ENCODE results near the gene RAB15.

RAB15 gene

DNA sequence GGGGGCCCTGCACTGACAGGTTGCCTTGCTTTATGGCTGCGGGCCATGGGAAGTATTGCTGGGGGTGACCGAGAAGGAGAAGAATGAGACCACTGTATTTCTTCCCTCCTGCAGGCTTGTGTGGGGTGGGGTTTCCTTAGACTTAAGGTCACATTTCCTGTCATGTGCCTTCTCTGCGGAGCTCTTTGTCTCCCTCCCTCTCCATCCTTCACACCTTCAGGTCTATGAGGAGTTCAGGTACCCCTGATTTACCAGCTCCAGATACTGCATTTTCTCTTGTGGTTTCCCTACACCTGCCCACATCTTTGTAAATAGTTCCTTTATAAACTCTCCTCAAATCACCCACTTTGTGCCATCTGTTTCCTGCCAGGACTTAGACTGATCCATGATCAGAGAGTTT, 18.2 kb upstream of the RAB15 start:
- Histone ChIP-seq H3K9me3 (ENCODE audit: control insufficient read depth in 2 of 2, low read length in 2 of 2) (no peaks in the 10 kb centered on the region), H3K36me3 (ENCODE audit: control insufficient read depth in 2 of 2, insufficient read depth in 2 of 2, low read length in 2 of 2) (no peaks in the 10 kb centered on the region), H3K4me3 (ENCODE audit: low read length in 2 of 2) (no peak overlapping the region), H3K4me1 (ENCODE audit: control insufficient read depth, insufficient read depth, low read length) (peaks cover 13% of the 10 kb centered on the region), H3K9ac (ENCODE audit: low read length in 2 of 2) (peak overlapping the region in 1 of 2 donors; percentile 21), H3K27me3 (ENCODE audit: control insufficient read depth in 1 of 2, insufficient read depth in 2 of 2, low read length in 2 of 2) (no peaks in the 10 kb centered on the region), H3K27ac (ENCODE audit: low read length) (no peak overlapping the region)

DNA sequence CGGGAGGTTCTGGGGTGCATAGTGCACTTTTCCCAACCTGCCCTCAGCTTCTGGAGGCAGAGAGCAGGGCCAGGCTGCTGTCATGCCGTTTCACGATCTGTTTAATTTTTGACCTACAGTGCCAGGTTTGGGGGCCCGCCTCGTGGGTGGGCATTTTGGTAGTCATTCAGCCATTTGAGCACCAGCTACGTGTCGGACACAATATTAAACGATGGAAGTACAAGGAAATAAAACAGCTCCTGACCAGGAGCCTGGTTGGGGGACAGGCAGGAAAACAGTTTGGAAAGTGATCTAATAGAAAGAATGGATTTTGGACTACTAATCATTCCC, 15.3 kb upstream of the RAB15 start:
- Histone ChIP-seq H3K9me3 (ENCODE audit: control insufficient read depth in 2 of 2, low read length in 2 of 2) (no peaks in the 10 kb centered on the region), H3K4me1 (ENCODE audit: control insufficient read depth, insufficient read depth, low read length) (peaks cover 16% of the 10 kb centered on the region), H3K27ac (ENCODE audit: low read length) (peak overlapping the region; percentile 64), H3K9ac (ENCODE audit: low read length in 2 of 2) (peak overlapping the region; percentile 79 to 84), H3K4me3 (ENCODE audit: low read length in 2 of 2) (peak overlapping the region; percentile 98 to 99), H3K36me3 (ENCODE audit: control insufficient read depth in 2 of 2, insufficient read depth in 2 of 2, low read length in 2 of 2) (no peaks in the 10 kb centered on the region), H3K27me3 (ENCODE audit: control insufficient read depth in 1 of 2, insufficient read depth in 2 of 2, low read length in 2 of 2) (peaks cover 0 to 2% of the 10 kb centered on the region in 2 donors)

DNA sequence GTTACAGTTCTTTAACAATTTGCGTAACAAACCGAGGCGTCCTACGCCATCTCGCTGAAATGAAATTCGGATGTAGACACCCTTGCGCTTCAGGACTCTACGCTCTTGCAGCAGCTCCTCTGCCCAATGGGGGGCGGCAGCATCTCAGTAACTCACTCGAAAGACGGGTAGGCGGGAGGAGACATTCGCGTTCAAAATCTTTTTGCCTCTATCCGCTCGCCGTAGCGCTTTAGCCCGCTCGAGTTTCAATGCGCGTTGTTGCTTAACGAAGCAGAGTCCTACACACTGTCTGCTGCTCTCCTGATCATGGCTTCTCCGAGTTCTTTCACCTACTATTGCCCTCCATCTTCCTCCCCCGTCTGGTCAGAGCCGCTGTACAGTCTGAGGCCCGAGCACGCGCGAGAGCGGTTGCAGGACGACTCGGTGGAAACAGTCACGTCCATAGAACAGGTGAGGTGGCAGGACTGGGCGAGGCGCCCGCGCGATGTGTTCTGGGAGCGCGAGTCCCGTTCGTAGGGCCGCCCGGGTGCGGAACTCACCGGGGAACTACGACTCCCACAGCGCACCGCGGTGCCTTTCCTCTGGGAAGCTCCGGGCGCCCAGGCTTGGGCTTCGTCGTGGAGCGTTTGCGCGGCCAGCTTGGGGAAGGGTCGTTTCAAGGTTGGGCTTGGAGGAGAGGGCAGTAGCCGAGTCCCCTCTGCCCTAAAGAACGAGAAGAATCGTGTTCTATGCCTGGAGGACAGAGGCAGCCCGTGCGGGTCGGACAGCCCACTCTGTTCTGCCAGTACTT, 14.7 kb upstream of the RAB15 start, which contains the start of gene FNTB:
FNTB (plus strand) TSS at position 248 of the 790 bp plus-strand sequence; CDS start at position 307, 59 bp downstream.
- Histone ChIP-seq H3K27me3 (ENCODE audit: control insufficient read depth in 1 of 2, insufficient read depth in 2 of 2, low read length in 2 of 2) (peaks cover 0 to 2% of the 10 kb centered on the region in 2 donors), H3K9ac (ENCODE audit: low read length in 2 of 2) (peak within 1 kb of the TSS; percentile 79 to 84), H3K9me3 (ENCODE audit: control insufficient read depth in 2 of 2, low read length in 2 of 2) (no peaks in the 10 kb centered on the region), H3K27ac (ENCODE audit: low read length) (peak within 1 kb of the TSS; percentile 64), H3K4me3 (ENCODE audit: low read length in 2 of 2) (peak within 1 kb of the TSS; percentile 98 to 99), H3K36me3 (ENCODE audit: control insufficient read depth in 2 of 2, insufficient read depth in 2 of 2, low read length in 2 of 2) (no peaks in the 10 kb centered on the region), H3K4me1 (ENCODE audit: control insufficient read depth, insufficient read depth, low read length) (peaks cover 16% of the 10 kb centered on the region)

DNA sequence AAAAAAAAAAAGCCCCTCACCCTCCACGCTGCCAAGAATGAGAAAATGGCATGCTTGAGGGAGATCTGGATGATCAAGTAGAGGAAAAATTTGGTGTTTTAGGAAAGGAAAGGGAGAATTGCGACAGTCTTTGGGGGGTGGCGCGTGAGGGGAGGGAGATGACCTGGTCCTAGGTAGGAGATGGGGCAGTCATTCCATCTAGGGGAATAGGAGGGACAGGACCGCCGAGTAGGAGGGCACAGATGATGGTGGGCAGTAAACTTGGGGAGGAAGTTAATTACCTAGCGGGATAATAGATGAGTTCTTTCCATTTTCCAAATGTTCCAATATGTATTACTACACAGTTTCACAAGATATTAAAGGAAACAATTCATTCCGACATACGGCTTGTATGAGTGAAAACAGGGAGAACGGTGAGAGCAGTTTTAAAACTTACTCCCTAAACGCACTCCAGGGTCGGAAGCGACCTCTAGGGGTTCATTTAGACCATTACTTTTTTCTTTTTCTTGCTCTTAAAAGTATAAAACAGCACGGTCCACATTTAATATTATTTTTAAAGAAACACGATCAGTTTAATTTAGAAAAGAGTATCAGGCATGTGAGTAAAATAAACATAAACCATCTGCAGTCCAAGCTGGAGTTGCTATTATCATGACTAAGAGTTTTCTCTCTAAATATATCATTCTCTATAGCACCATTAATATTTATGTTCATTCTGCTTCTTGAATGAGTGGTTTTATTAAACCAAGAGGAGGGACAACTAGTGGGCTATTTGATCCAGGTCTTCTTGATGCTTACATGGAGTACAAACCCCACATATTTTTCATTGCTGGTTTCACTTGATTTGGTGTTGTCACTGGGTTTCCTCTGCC, 11.5 kb upstream of the RAB15 start:
- Histone ChIP-seq H3K9ac (ENCODE audit: low read length in 2 of 2) (peak overlapping the region in 1 of 2 donors; percentile 7), H3K9me3 (ENCODE audit: control insufficient read depth in 2 of 2, low read length in 2 of 2) (no peaks in the 10 kb centered on the region), H3K4me3 (ENCODE audit: low read length in 2 of 2) (peak overlapping the region; percentile 4 to 54), H3K27me3 (ENCODE audit: control insufficient read depth in 1 of 2, insufficient read depth in 2 of 2, low read length in 2 of 2) (peaks cover 0 to 2% of the 10 kb centered on the region in 2 donors), H3K36me3 (ENCODE audit: control insufficient read depth in 2 of 2, insufficient read depth in 2 of 2, low read length in 2 of 2) (no peaks in the 10 kb centered on the region), H3K27ac (ENCODE audit: low read length) (no peak overlapping the region), H3K4me1 (ENCODE audit: control insufficient read depth, insufficient read depth, low read length) (peaks cover 16% of the 10 kb centered on the region)

DNA sequence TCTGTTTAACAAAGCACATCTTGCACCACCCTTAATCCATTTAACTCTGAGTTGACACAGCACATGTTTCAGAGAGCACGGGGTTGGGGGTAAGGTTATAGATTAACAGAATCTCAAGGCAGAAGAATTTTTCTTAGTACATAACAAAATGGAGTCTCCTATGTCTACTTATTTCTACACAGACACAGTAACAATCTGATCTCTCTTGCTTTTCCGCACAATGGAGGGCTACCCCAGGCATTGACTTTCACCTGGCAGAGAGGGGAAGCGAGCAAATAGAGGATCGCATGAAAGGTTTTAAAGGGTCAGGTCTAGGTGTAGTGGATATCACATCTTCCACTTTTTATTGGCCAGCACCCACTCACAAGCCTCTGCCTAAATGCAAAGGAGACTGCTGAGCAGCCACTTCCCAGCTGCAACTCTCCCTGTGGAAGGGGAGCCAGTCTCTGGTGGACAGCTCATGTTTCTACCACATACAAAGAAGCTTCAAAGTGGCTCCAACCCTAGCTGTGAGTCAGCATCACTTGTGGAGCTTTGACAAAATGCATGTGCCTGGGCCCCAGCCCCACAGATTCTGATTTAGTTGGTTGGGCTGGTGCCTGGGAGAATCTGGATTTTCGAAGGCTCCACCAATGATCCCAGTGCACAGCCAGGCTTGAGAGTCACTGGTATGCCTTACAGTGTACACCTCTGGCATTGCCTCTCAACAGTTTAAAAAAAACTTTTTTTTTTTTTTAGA, 7.4 kb upstream of the RAB15 start:
- no peak overlapping the region for H3K4me3 ChIP-seq (ENCODE audit: low read length in 2 of 2)
- H3K4me1 ChIP-seq (ENCODE audit: control insufficient read depth, insufficient read depth, low read length): peaks cover 3% of the 10 kb centered on the region
- peaks cover 0 to 2% of the 10 kb centered on the region in 2 donors for H3K27me3 ChIP-seq (ENCODE audit: control insufficient read depth in 1 of 2, insufficient read depth in 2 of 2, low read length in 2 of 2)
- no peaks in the 10 kb centered on the region for H3K36me3 ChIP-seq (ENCODE audit: control insufficient read depth in 2 of 2, insufficient read depth in 2 of 2, low read length in 2 of 2)
- no peak overlapping the region for H3K9ac ChIP-seq (ENCODE audit: low read length in 2 of 2)
- H3K9me3 ChIP-seq (ENCODE audit: control insufficient read depth in 2 of 2, low read length in 2 of 2): no peaks in the 10 kb centered on the region
- no peak overlapping the region for H3K27ac ChIP-seq (ENCODE audit: low read length)

DNA sequence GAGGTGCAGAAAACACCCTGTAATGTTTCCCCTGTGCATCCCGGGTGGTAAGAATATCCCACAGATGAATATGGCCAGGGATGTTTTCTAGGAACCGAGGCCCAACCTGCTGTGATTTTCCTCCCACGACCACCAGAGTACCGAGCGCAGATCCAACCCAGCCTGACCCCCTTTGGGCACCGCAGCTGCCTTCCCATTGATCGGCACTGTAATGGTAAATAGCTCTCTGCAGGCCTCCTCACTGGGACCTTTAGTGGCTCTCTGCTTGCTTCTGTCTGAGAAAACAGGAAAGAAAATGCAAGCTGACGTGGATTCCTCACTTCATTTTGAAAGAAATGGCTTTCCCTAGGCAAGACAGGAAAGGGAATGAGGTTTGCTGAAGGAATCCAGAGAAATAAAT, 2.4 kb upstream of the RAB15 start:
- H3K4me3 ChIP-seq (ENCODE audit: low read length in 2 of 2): no peak overlapping the region
- peaks cover 9% of the 10 kb centered on the region for H3K4me1 ChIP-seq (ENCODE audit: control insufficient read depth, insufficient read depth, low read length)
- no peak overlapping the region for H3K9ac ChIP-seq (ENCODE audit: low read length in 2 of 2)
- peaks cover 0 to 3% of the 10 kb centered on the region in 2 donors for H3K27me3 ChIP-seq (ENCODE audit: control insufficient read depth in 1 of 2, insufficient read depth in 2 of 2, low read length in 2 of 2)
- no peaks in the 10 kb centered on the region for H3K9me3 ChIP-seq (ENCODE audit: control insufficient read depth in 2 of 2, low read length in 2 of 2)
- no peaks in the 10 kb centered on the region for H3K36me3 ChIP-seq (ENCODE audit: control insufficient read depth in 2 of 2, insufficient read depth in 2 of 2, low read length in 2 of 2)
- no peak overlapping the region for H3K27ac ChIP-seq (ENCODE audit: low read length)

DNA sequence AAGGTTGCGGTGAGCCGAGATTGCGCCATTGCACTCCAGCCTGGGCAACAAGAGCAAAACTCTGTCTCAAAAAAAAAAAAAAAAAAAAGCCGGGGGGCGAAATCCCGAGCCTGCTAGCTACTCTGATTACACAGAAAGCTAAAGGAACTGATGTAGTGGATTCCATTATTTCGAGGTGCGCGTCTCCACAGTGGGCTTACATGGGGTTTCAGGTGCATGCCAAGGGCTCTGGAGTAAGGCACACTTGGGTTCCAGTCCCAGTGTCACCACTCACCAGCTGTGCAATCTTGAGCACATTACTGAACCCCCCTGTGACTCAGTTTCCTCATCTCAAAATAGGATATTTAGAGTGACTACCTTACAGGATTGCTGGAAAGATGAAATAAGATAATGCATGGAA, 1.7 kb upstream of the RAB15 start:
- no peak overlapping the region for H3K4me3 ChIP-seq (ENCODE audit: low read length in 2 of 2)
- H3K27me3 ChIP-seq (ENCODE audit: control insufficient read depth in 1 of 2, insufficient read depth in 2 of 2, low read length in 2 of 2): peaks cover 0 to 3% of the 10 kb centered on the region in 2 donors
- H3K36me3 ChIP-seq (ENCODE audit: control insufficient read depth in 2 of 2, insufficient read depth in 2 of 2, low read length in 2 of 2): no peaks in the 10 kb centered on the region
- H3K9ac ChIP-seq (ENCODE audit: low read length in 2 of 2): no peak overlapping the region
- peaks cover 9% of the 10 kb centered on the region for H3K4me1 ChIP-seq (ENCODE audit: control insufficient read depth, insufficient read depth, low read length)
- H3K27ac ChIP-seq (ENCODE audit: low read length): no peak overlapping the region
- H3K9me3 ChIP-seq (ENCODE audit: control insufficient read depth in 2 of 2, low read length in 2 of 2): no peaks in the 10 kb centered on the region

DNA sequence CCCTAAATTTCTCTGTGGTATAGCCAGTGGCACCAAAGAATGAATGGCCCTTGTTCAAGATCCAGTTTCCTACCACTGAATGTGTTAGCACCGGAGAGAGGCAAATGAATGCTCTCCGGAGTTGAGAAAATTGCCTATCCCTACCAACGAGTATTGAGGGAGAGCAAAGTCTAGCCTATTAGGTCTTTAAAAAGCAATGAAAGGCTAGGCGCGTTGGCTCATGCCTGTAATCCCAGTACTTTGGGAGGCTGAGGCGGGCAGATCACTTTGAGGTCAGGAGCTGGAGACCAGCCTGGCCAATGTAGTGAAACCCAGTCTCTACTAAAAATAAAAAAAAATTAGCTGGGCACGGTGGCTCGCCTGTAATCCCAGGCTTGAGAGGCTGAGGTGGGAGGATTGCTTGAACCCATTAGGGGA, 898 bp upstream of the RAB15 start:
- Histone ChIP-seq H3K27ac (ENCODE audit: low read length) (no peak overlapping the region), H3K9ac (ENCODE audit: low read length in 2 of 2) (no peak overlapping the region), H3K9me3 (ENCODE audit: control insufficient read depth in 2 of 2, low read length in 2 of 2) (no peaks in the 10 kb centered on the region), H3K36me3 (ENCODE audit: control insufficient read depth in 2 of 2, insufficient read depth in 2 of 2, low read length in 2 of 2) (no peaks in the 10 kb centered on the region), H3K4me3 (ENCODE audit: low read length in 2 of 2) (no peak overlapping the region), H3K27me3 (ENCODE audit: control insufficient read depth in 1 of 2, insufficient read depth in 2 of 2, low read length in 2 of 2) (peaks cover 0 to 3% of the 10 kb centered on the region in 2 donors), H3K4me1 (ENCODE audit: control insufficient read depth, insufficient read depth, low read length) (peaks cover 9% of the 10 kb centered on the region)

DNA sequence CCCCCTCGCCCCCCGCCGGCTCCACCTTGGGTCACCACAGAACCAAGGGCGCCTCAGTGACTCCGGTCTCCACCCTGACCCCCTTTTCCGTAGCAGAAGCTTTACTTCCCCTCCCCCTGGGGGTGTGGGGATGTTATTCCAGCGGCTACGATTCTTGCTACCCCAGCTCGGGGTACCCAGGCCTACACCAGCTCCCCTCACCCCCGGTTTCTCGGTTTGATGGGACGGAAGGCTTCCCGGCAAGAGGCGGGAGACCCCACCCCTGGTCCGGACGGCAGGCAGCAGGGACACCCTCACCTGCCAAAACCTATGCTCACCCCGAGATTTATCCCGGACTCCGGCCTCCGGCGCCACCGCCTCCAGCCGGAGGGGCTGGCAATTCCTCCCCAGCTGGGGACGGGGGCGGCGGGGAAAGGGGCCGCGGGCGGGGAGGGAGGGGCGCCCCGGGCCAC, 619 bp downstream of the RAB15 start:
- Histone ChIP-seq H3K4me3 (ENCODE audit: low read length in 2 of 2) (peak overlapping the region; percentile 74 to 77), H3K27ac (ENCODE audit: low read length) (no peak overlapping the region), H3K9me3 (ENCODE audit: control insufficient read depth in 2 of 2, low read length in 2 of 2) (no peaks in the 10 kb centered on the region), H3K36me3 (ENCODE audit: control insufficient read depth in 2 of 2, insufficient read depth in 2 of 2, low read length in 2 of 2) (no peaks in the 10 kb centered on the region), H3K9ac (ENCODE audit: low read length in 2 of 2) (peak overlapping the region; percentile 69 to 77), H3K27me3 (ENCODE audit: control insufficient read depth in 1 of 2, insufficient read depth in 2 of 2, low read length in 2 of 2) (peaks cover 0 to 3% of the 10 kb centered on the region in 2 donors), H3K4me1 (ENCODE audit: control insufficient read depth, insufficient read depth, low read length) (peaks cover 9% of the 10 kb centered on the region)

DNA sequence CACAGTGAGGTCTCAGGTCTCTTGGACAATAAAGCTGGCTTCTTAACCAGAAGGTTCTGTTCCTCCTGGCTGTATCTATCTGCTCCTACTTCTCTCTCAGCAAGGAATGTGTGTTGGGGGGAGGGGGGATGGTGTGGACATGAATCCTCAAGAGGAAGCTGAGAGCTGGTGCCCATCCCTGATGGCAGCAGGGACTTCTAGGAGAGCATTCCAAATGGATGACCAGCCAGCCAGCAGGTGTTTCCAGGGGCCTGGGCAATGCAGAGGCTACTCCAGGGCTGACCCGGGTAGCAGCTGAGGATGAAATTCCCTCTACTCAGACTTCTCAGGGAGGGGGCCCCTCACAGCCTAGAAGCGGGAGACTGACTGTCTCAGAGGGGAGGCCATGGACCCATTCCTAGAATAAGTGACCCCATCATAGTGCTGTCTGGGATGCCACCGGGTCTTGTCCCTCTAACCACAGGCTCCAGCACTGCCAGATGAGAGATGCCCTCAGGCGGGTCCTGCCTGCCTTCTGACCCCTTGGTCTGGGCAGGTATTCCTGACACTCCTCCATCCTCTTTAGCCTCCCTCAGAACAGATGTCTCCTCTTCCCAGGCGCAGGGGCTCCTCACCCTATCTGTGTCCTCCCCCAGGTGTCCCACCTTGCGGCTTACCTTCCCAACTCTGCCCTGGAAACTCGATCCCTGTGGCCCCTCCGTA, 1.2 kb downstream of the RAB15 start:
- Histone ChIP-seq H3K9ac (ENCODE audit: low read length in 2 of 2) (peak overlapping the region; percentile 69 to 77), H3K4me3 (ENCODE audit: low read length in 2 of 2) (peak overlapping the region; percentile 74 to 77), H3K36me3 (ENCODE audit: control insufficient read depth in 2 of 2, insufficient read depth in 2 of 2, low read length in 2 of 2) (no peaks in the 10 kb centered on the region), H3K27ac (ENCODE audit: low read length) (no peak overlapping the region), H3K4me1 (ENCODE audit: control insufficient read depth, insufficient read depth, low read length) (peaks cover 9% of the 10 kb centered on the region), H3K9me3 (ENCODE audit: control insufficient read depth in 2 of 2, low read length in 2 of 2) (no peaks in the 10 kb centered on the region), H3K27me3 (ENCODE audit: control insufficient read depth in 1 of 2, insufficient read depth in 2 of 2, low read length in 2 of 2) (peaks cover 0 to 3% of the 10 kb centered on the region in 2 donors)
